CD4-positive, alpha-beta T cell treated with Interleukin-4 for 4 hours (primary cell): ENCODE results near the gene ETS1.

Experiments
- DNase-seq: peaks from one replicate; pipeline ENCODE4 v3.0.0-alpha.2; 2020

ETS1 gene

DNA sequence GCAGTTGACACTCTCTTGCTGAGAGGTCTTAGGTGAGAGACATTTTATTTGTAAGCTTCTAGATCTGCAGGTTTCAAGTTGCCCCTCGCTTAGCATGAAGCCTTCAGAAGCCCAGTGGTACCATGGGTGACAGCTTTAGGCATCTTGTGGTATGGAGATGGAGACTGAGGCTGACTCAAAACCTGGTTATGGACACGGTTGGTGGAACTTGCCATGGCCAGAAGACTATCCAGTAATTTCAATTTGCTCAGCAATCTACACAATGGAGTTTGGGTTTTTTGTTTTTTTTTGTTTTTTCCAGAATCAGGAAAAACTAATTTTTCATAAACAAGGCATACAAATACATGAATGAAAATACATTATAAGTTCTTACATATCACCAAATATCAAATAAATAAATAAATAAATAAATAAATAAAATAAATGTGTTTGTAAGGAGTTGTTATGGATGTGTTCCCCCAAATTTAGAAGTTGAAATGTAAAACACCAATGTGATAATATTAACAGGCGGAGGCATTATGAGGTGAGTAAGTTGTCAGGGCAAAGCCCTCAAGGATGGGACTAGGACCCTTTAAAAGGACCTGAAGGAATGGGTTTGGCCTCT lies 22.6 kb downstream of the ETS1 start:
- no peak for DNase-seq

DNA sequence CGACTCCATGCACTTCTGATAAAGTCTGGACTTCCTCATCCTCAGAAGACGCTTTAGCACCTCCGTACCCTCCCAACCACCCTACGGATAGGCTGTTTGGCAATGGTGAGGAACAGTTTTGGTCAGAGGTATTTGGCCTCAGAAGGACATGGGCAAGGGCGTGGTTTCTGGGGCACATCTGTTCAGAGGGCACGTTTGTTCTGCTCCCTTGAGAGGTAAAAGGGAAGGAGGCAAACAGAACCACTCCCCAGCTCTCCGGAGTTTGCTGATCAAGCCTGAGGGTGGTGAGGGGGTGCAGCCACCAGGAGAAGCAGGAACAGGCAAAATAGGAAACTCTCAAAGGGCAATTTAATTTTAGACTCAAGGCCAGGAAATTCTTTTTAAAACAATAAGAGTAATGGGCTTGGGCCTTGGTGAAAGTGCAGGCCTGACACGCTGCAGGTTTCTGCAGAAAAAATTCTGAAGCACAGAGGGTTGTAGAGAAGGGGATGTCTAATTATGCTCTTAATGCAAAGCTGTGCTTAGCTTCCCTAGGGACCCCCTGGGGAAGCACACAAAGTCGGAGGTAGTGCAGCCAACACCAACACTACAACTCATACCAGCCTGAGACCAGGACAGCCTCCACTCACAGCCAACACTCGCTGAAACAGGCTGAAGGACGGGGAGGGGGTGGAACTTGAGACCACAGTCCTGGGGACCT lies 23.3 kb downstream of the ETS1 start:
- DNase-seq = no peak

DNA sequence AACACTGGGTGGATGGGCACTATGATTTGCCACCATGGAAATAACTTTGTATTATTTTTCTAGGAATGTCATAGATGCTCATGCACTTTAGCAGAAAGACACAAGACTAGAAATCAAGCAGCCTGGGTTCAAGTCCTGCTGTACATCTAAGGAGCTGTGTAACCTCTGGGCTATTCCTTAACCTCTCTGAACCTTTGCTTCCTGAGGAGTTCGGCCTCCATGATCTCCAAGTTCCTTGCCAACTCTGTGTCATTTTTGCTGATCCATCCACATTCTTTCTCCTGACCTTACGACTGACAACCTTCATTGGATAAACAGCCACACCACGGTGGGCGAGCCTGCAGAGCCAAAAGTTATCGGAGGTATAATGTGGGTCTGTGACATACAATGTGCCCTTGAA lies 24.1 kb downstream of the ETS1 start:
- no peak for DNase-seq

DNA sequence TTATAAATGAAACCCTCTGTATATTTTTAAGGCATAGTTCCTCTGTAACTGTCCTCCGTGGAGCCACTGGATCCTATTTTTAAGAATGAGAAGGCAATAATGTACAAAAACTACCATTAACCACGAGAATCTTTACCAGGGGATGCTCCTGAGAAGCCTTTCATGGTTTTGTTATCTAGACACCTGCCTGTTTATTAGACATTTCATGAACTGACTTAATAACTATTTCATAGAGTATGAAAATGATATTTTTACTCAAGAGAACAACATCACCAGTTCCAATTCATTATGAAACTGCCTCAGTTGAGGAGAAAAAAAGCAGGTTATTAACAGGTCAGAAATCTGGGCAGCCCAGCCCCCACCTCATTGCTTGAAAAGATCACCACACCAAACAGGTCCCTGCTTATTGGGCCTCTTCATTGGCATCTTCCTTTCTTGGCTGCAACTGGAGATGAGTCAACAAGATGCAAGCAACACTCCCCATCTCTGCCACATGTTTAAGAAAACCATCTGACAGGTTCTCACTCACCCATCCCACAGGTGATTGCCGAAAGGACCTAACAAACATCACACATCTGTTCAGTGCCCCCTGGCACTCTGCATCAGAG lies 27.8 kb downstream of the ETS1 start:
- DNase-seq = no peak

DNA sequence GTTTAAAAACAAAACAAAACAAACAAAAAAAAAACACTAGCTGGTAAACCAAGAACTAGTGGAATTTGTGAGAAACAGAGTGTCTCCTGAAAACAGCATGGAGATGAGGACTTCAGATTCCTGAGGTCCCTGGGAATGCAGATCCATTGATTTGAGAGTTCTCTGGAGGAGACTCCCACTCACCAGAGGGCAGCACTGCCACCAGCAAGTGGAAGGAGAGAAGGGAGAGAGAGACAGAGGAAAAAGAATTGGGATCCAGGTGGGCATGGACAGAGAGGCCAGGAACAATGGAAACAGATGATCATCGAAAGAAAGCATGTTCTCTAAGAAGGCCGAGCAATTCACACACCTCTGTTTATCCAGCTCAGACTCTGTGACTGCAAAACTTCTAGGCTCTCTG lies 31.8 kb downstream of the ETS1 start:
- no peak for DNase-seq

DNA sequence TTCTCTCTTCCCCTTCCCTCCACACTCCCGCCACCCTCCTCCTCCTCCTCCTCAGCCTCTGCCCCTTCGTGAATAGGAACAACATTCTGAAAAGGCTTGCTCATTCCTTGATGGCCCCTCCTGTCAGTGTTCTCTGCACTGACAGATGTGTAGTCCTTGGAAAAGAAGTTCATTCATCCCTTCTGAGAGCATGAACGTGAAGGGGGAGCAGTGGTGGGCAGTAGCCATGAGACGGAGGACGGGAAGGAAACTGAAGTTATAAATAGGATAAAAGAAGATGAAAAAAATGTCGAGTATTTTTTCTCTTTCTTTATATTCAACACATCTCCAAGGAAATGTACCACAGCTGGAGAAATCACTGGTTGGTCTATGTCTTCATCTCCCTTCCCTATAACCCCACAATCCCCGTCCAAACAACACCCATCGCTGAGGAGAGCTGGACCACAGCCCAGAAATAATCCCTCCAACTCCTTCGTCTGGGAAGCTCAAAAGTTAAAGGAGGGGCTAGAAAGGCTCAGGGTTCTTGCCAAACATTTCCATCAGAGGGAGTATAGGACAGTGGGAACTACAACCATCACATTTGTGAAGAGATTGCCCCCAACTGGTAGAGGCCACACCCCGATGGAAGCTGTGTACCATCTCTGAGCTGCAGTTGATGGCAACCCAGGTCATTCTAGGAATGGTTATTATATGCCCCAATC lies 33.5 kb downstream of the ETS1 start:
- no peak for DNase-seq

DNA sequence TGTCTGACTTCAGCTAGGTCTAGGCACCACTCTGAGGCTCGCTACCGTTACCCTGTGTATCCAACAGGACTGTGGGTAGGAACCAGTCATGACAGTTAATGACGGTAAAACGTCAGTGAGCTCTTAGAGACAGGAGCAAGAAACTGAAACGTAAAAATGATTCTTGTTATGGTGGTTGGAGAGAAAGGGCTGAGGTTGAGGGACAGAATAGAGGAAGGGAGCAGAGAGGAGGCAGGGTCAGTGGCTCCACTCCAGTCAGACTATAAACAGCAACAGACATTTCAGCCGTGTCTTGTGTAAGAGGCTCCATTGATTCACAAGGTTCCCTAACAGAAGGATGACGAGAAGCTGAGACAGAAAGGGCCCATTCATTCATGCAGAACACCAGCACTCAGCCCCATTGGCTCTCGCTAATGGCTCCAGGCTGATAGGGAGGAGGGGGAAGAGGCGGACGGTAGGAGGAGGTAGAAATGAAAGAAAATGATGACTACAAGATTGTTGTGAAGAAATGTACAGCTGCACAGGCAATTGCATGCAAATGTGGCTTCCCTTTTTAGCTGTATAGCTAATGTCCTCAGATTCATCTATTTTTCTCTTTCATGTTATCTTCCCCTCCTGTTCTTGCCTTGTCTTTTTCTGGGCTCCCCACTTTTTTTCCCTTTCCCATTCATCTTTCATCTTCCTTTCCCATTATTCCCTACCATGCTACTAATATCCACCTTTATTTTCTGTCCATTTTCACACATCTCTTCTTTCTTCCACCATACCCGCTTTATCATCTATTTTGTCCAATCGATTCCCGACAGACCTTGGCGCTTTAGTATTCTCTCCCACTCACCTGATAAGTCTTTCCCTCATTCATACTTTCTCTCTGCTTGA lies 34.3 kb downstream of the ETS1 start:
- DNase-seq = peak; percentile 49

DNA sequence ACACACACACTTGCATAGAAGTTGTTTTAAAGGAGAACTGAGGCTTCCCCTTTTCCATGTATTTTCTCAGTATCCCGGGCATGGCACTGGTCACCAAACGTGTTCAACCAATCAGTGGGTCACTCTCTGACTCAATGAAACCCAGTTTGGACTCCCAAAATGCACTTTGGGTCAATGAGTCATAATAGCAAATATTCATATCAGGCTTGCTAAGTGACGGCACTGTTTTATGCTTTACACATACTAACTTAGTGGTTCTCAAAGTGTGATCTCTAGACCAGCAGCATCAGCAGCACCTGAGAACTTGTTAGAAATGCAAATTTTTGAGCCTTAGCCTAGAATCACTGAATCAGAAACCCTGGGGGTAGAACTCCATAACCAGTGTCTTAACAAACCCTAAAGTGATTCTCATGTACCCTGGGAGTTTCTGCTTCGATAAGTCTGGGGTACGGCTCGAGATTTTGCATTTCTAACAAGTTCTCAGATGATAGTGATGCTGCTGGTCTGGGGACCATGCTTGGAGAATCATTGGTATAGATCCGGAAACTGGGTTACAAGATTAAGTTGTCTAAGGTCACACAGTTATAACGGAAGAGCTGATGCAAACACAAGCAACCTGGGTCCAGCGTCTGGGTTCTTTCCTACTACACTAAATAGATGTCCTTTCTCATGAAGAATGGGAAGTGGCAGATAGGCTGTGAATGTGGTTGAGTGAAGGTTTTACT lies 35.6 kb downstream of the ETS1 start:
- DNase-seq = peak; percentile 81

DNA sequence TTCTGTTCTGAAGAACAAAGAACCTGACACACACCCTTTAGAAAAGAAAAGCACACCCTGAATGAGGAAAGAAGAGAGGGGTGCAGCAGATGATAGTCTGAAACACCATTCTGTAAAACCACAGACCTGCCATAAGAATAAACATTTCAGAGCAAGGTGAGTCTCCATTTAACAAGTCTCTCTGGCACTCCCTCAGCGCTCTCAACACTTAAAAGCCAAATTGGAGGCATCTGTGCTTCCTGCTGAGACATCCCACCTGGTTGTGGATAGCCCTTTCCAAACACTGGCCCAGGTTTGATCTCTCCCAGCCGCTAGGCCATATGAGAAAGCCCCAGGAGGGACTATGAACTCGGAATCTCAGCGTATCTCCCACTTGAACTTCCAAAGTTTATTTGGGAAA lies 36.3 kb downstream of the ETS1 start:
- peak; percentile 63 for DNase-seq

DNA sequence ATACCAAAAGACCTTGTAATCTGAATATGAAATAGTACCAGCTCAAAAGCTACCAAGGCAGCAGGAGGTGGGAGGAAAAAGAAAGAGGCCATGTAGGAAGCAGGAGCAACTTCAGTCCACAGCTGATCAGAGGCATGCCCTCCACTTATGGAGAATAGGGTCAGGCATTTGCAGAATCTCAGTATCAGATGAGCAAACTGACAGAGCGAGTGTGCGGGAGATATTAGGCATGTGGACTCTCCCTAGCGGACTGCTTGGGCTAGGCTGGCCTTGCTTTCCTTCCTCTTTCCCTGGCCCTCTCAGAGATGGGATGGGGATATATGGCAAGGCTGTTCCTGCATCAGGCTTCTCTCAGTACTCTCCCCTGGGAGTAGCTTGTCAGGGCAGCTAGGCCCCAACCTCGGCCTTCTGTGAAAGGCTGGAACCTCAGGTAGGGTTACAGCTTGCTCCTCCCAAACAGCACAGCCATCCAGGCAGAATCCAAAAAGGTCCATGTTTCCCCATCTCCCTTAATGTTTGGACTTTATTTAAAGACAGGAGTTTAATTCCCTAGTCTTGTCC lies 37.0 kb downstream of the ETS1 start:
- DNase-seq = no peak

DNA sequence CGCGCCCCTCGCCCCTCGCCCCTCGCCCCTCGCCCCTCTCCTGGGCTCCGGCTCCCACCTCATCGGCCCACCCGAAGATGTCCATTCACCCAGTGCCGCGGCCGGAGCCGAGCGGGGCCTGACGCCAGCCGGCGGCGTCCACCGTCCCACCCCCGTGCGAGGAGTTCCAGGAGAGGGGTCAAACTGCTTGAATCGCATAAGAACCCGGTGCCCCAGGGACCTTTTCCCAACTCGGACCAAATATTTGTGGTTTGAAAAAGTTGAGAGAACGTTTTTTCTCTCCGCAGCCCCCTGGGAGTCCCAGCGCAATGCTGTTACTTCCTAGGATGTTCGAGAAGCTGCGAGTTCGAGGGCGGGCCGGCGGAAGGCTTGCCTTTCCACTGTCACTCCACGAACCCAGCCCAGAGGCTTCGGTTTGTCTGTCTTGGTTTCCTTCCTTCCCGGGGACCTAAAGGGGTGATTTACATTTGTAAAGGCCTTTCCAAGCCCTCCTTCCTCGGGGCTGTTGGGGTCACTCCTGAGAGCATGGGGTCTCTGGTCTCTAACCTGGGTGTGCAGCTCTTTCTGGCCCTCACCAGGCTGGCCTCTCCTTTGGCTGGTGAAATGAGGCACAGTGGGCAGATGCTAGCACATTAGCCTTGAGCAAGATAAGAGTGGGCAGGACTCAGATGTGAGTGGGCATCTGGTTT lies 38.0 kb downstream of the ETS1 start:
- DNase-seq = no peak

DNA sequence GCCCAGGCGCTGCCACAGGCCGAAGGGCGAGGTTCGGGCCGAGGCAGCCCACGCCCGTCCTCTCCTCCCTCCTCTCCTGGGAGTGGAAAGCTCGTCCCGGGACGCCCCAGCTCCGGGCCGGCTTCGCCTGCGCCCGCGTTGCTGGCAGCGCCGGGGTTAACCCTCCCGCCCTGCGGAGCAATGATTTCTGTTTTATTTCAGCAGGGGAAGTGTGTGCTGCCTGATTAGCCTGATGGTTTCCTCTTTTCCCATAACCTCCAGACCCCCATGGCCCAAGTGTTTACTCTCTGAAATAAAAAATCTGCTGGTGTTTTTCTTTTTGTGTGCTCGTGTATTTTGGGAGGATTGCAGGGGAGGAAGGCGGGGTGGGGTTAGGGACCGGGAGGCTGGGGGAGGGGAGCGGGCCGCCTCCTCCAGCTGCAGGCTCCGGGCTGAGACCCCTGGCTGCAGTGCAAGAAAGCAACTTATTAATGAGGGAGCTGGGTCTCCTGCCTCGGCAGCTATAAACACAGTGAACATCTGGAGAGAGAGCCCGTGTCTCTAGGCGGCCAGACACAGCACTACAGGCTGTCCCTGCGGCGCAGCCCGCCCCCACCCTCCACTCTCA lies 38.6 kb downstream of the ETS1 start:
- DNase-seq = peak; percentile 15

DNA sequence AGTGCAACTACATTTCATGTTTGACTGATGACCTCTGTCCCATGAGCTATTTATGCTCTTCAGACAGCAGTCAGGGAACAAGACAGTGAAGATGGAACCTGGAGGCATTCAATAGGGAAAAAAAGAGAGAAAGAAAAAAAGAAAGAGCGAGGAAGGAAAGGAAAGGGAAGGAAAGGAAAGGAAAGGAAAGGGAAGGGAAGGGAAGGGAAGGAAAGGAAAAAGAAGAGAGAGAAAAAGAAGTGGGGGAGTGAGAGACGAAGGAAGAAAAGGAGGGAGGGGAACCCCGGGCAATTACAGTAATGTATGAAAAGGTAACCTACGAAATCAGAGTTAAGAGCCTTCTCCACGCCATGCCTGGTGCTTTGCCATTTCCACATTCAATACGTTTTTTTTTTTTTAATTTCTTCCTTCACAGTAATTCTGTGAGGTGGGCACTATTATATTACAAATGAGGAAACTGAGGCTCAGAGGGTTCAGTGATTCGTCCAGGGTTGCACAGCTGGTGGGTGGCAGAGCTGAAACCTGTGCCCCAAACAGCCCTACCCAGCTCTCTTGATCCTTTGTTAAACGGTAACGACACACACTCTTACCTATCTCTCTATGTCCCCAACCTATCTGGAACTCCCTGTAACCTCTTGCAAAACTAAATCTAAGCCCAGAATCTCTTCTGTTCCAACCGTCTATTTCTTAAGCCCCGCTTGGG lies 39.3 kb downstream of the ETS1 start:
- DNase-seq = no peak

DNA sequence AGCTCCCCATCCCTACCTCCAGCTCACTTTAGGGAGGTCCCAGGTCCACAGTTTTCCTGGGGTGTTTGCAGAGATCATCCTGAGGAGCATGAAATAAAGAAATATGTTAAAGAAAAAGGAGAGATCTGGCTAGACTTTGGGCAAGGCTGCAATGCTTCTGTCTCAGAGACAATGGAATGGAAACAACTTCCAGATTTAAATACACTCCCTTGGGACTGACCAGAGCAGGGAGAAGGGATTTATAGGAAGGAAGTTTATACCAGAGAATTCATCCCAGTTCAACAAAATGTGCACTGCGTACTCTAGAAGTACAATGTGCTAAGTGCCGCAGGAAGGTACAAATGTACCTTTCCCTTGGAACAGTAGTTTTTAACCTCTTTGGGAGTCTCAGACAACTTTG lies 40.4 kb downstream of the ETS1 start:
- no peak for DNase-seq

DNA sequence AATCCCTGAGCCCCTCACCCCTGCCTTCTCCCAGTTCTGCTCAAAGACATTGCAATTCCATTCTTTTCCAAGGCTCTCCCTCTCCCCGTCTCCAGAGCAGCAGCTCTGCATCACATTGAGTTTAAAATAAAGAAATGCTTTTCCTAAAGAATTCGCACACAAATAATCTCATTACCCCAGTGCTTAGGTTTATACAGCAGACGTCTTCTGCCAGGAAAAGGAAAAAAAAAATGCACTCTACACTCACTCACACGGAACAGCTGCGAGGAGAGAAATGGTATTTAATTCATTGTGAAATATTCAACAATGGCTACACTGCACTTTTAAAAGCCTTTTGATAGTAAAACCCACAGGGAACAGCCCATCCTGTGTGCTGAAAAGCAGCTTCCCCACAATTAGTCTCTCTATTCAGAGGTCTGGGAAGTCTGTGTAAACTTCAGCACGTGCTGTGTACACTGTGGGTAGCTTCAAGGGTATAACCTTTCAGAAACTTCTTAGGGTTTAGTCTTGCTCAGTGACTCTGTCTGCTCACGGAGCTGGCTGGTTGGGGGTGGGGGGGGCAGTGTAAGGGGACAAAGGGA lies 42.8 kb downstream of the ETS1 start:
- peak; percentile 40 for DNase-seq

DNA sequence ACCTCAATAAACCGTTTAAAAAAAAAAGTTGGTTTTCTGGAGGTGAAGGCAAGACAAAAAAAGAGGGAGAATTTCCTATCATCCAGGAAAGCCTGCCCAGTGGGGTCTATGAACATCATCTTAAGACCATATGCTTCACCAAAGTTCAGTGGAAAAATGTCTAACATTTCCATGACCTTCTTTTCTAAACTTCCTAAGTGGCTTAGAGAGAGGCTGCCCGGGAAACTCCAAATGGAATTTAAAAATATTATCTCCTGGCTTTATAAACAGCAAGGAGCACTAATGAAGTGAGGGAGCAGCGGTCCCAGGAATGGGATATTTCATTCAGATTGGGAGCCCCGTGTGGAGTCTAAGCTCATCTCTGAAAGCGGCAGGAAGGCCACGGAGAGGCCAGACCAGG lies 46.9 kb downstream of the ETS1 start:
- no peak for DNase-seq

DNA sequence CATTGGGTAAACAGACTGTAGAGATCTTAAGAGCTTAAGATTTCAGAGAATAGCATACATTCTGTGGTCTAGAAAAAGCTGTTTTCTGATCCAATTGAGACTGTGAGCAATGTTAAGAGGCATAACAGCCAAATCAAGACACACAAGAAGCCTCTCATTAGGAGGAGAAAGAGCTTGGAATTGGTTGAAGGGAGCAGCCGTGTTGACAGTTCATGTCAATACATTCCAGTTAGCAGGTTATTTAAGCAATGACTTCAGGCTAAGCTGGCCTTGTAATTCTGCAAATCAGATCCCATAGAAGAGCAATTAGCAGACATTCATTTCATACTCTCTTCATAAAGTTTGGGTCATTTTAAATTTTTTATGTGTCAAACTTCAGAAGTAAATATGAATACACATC lies 50.9 kb downstream of the ETS1 start:
- no peak for DNase-seq

DNA sequence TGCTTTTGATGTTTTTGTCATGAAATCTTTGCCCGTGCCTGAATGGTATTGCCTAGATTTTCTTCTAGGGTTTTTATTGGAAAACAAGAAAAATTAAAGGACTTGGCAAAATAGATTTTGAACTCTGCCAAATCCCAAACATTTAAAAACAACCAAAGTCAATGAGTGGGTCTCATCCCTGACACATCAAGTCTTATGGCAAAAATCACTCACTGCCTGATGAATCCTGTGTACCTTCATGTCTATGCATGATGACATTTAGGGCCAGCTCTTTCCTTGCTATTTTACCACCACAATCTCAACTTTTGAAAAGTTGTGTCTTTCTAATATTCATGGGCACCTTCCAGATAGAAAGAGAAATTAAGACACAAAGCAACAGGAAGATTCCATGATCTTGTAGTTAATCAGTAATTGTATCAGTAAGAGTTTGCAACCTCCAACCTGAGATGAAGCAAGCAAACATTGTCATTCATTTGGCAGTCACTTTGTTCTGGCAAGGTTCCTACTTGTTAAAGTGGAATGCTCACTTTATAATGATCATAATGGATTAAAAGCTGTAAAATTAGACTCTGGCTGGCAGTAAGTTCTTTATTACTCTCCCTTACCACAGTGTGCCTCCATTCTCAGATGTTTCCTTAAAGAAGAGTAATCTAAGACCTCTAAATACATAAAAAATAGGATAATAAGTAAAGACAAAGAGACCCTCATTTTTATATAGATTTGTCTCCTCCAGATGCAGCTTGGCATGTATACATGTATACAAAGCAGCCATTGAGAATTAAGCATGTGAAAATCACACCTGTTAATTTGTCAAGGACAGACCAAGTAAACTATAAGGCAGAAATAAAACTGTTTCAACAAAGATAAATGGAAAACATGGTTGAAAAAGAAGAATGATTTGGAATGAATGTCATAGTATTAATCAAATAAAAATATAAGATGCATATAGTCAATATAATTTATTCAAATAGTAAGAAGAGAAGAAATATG lies 51.6 kb downstream of the ETS1 start:
- no peak for DNase-seq

DNA sequence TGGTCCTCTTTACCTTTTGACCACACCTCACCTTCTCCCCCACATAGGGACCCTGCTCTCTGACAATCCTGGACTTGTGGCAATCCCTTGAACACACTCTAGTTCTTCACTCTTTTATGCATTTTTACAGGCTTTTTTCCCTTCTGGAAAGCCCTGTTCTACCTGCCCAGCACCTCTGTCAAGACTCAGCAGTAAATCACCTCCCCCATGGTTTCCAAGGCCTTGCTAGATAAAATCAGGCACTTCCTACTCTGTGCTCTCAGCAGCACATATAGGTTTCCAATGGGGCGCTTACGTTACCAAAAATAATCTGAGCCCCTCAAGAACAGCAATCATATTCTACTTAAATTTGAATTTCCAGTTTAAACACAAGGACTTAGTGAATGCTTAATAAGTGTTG lies 53.9 kb downstream of the ETS1 start:
- no peak for DNase-seq
